ENCODE results near the gene TMOD1. TPM values are rescaled to one million over a fixed set of nuclear protein-coding genes. Genes with fewer than 3 reads are reported as not detected.
A peak's percentile ranks its signal among the peaks of the same experiment; 100 is the strongest.

The TMOD1 gene
- total RNA-seq, 4 donors from 2014 or later: 82.3 to 202 (median 175) TPM

GRCh38 chr9:97554566-97555075, 53.2 kb downstream of the TMOD1 start:
- Histone ChIP-seq H3K27ac (peak overlapping the region; percentile 79 to 95 (median 88)), H3K36me3 (peaks cover 0 to 24% of the 10 kb centered on the region in 2 donors), H3K4me3 (no peak overlapping the region), H3K9me3 (no peaks in the 10 kb centered on the region), H3K27me3 (no peaks in the 10 kb centered on the region), H3K4me1 (peaks cover 25 to 40% of the 10 kb centered on the region in 2 donors)
- intact Hi-C loops (cut with DNase I; ENCODE audit: low total_unique reads) (loop anchor here (5.0 kb wide), 3 partner anchors 38 to 332 kb away; partner anchors contain the start of gene TMOD1), in situ Hi-C loops (cut with MboI; ENCODE audit: low sequenced_read_pairs in 4 of 4) (no loop called here)
- peak in 1 of 2 donors; percentile 16 for DNase-seq
- no peak for ATAC-seq
- no peak for TF ChIP-seq CTCF (IDR thresholded peaks at IDR 0.05 in 4 of 5, conservative IDR thresholded peaks at IDR 0.05 in 1 of 5)
- TF ChIP-seq POLR2A (IDR thresholded peaks at IDR 0.05): no peak

DNA sequence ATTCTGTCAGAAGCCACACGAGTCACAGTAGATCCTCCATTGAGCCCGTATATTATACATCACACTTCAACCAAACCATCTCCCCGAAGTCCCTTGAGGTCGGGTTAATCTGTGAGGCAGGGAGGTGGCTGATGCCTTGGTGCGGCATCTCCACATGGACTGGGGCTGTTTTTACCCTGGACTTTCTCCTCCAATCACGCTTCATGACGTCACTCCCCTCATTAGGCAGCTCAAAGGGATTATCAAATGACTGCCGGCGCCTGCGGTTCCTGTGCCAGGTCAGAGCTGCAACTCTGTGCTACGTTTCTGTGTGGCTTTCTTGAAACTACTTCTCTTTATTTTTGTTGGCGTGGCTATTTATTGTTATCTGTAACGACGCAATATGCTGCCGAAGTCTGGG, 53.7 kb downstream of the TMOD1 start:
- peaks cover 25 to 40% of the 10 kb centered on the region in 2 donors for H3K4me1 ChIP-seq
- ATAC-seq (no peak), DNase-seq (peak in 1 of 2 donors; percentile 32)
- H3K4me3 ChIP-seq: no peak overlapping the region
- intact Hi-C loops (cut with DNase I; ENCODE audit: low total_unique reads) (loop anchor here (5.0 kb wide), 3 partner anchors 37 to 333 kb away; partner anchors contain the start of gene TMOD1), in situ Hi-C loops (cut with MboI; ENCODE audit: low sequenced_read_pairs in 4 of 4) (no loop called here)
- H3K36me3 ChIP-seq: peaks cover 0 to 24% of the 10 kb centered on the region in 2 donors
- H3K9me3 ChIP-seq: no peaks in the 10 kb centered on the region
- H3K27me3 ChIP-seq: no peaks in the 10 kb centered on the region
- TF ChIP-seq POLR2A (IDR thresholded peaks at IDR 0.05) (no peak), CTCF (IDR thresholded peaks at IDR 0.05 in 4 of 5, conservative IDR thresholded peaks at IDR 0.05 in 1 of 5) (no peak)
- peak overlapping the region; percentile 79 to 95 (median 88) for H3K27ac ChIP-seq

DNA sequence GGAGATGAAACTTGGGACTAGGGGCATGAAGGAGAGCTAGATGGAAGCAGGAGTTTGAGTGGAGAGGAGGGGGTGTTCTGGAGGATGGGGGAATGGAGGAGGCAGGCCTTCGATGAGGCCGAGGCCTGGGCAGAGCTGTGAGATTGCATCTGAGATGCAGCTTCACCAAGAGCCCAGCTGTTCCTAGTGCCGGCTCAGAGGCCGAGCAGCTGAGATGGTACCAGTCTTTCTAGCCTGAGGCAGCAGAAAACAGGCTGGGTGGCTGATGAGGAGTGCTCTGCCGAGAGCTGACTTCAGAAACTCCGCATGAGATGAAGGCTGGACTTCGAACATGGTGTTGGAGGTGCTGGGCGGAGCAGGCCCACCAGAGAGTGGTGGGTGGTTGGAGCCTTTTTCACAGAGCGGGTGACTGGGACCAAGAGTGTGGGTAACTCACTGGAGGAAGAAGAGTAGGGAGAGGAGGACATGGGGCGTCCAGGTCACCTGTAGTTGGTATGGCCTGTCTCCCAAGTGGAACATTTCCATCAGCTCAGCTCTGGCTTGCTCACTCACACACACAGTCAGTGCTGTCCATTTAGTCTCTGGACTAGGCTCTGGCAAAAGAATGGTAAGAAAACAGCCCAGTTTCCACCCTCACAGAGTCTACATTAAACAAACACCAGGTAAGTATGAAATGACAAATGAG, 54.7 kb downstream of the TMOD1 start:
- Histone ChIP-seq H3K36me3 (peaks cover 0 to 24% of the 10 kb centered on the region in 2 donors), H3K4me3 (no peak overlapping the region), H3K9me3 (no peaks in the 10 kb centered on the region), H3K27me3 (no peaks in the 10 kb centered on the region), H3K27ac (peak overlapping the region; percentile 79 to 95 (median 88)), H3K4me1 (peaks cover 25 to 41% of the 10 kb centered on the region in 2 donors)
- intact Hi-C loops (cut with DNase I; ENCODE audit: low total_unique reads): loop anchor here (5.0 kb wide), 3 partner anchors 36 to 334 kb away; partner anchors contain the start of gene TMOD1
- DNase-seq: peak in 1 of 2 donors; percentile 21
- in situ Hi-C loops (cut with MboI; ENCODE audit: low sequenced_read_pairs in 4 of 4): no loop called here
- TF ChIP-seq POLR2A (IDR thresholded peaks at IDR 0.05): no peak
- TF ChIP-seq CTCF (IDR thresholded peaks at IDR 0.05 in 4 of 5, conservative IDR thresholded peaks at IDR 0.05 in 1 of 5): no peak
- no peak for ATAC-seq

DNA sequence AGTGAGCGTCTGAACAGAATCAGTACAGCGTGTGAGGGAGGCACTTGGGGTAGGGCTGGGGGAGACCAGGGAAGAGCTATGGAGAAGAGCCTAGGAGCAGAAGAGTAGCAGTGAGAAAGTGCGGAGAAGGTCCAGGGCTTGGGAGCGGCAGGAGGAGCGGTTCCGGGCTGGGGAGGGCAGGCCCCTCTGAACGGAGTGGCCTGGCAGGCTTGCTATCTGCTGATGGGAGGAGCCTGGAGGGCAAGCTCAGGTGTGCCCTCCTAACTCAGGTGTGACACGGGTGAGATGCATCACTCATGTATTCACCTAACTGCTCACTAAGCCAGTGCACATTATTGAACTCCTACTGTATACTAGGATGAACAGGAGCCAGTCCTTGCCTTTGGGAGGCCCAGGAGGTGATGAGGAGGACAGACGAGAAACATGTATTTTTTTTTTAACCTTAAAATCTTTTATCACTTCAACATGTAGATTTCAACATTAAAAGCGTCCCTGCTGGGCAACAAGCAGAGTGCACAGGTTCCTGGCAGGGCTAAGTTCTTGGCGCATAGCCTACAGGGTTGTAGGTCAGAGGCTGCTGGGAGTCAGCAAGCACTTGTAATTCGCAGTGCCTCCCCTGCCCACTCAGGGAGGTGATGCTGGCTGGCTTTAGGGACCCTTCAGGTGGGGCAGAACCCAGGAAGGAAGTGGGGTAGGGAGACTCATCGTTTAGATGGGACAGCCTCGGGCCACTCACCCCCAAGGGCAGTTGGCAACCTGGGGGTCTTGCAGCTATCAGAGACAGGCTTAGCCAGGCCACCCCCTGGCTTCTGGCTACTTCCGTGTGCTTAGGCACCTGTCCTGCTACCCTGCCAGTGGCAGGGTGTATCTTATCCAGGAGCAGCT, 55.5 kb downstream of the TMOD1 start:
- Histone ChIP-seq H3K4me1 (peaks cover 25 to 42% of the 10 kb centered on the region in 2 donors), H3K27ac (peak overlapping the region; percentile 79 to 95 (median 88)), H3K36me3 (peaks cover 0 to 24% of the 10 kb centered on the region in 2 donors), H3K27me3 (no peaks in the 10 kb centered on the region), H3K4me3 (no peak overlapping the region), H3K9me3 (no peaks in the 10 kb centered on the region)
- DNase-seq (peak in 1 of 2 donors; percentile 73), ATAC-seq (peak in 1 of 2 donors; percentile 22)
- intact Hi-C loops (cut with DNase I; ENCODE audit: low total_unique reads): loop anchor here (5.0 kb wide), 3 partner anchors 35 to 335 kb away; partner anchors contain the start of gene TMOD1
- in situ Hi-C loops (cut with MboI; ENCODE audit: low sequenced_read_pairs in 4 of 4): no loop called here
- TF ChIP-seq CTCF (IDR thresholded peaks at IDR 0.05 in 4 of 5, conservative IDR thresholded peaks at IDR 0.05 in 1 of 5) (no peak), POLR2A (IDR thresholded peaks at IDR 0.05) (no peak)

All from gastrocnemius medialis (tissue), 4 donors.